GM19324 (cell line): ENCODE measurements around the gene FES.
"Not testable (repeated sequence)": the region's sequence is repeated elsewhere in the genome, so short reads cannot be mapped to it uniquely, and the experiment has no call there.

ENCODE experiments used
- ATAC-seq: cut with Tn5 transposase; IDR thresholded peaks from one replicate; pipeline ENCODE4 v1.9.1; 2021; ENCODE audit warnings: mild to moderate bottlenecking, moderate library complexity; ENCODE audit not compliant: unreplicated experiment, low FRiP score

FES gene

GRCh38 chr15:90907051-90907660, 22.9 kb downstream of the FES start:
- ATAC-seq, result no peak

- ATAC-seq, result no peak
These were observed 23.7 kb downstream of the FES start for GRCh38 chr15:90907838-90908507.

- ATAC-seq, result not testable (repeated sequence)
These were observed 25.1 kb downstream of the FES start for GRCh38 chr15:90909449-90909848.

GRCh38 chr15:90909976-90910375, 25.7 kb downstream of the FES start:
- no peak for ATAC-seq

- ATAC-seq, result no peak
These were observed 26.4 kb downstream of the FES start for GRCh38 chr15:90910441-90911301.

- no peak for ATAC-seq
These were observed 27.0 kb downstream of the FES start for GRCh38 chr15:90911302-90911623.

- no peak for ATAC-seq
These were observed 27.8 kb downstream of the FES start for GRCh38 chr15:90911906-90912769.

GRCh38 chr15:90912770-90913075, 28.4 kb downstream of the FES start:
- no peak for ATAC-seq

GRCh38 chr15:90913398-90913944, 29.2 kb downstream of the FES start:
- no peak for ATAC-seq

GRCh38 chr15:90914305-90915080, 30.2 kb downstream of the FES start:
- ATAC-seq, result no peak

- no peak for ATAC-seq
These were observed 31.0 kb downstream of the FES start for GRCh38 chr15:90915216-90915807.

- ATAC-seq, result no peak
These were observed 31.6 kb downstream of the FES start for GRCh38 chr15:90915808-90916440.

- ATAC-seq, result no peak
These were observed 32.2 kb downstream of the FES start for GRCh38 chr15:90916461-90916860.

GRCh38 chr15:90917569-90917968, 33.3 kb downstream of the FES start:
- no peak for ATAC-seq

GRCh38 chr15:90918034-90918788, 33.9 kb downstream of the FES start:
- no peak for ATAC-seq

GRCh38 chr15:90918835-90919234, 34.5 kb downstream of the FES start:
- ATAC-seq, result no peak

- ATAC-seq, result no peak
These were observed 37.6 kb downstream of the FES start for GRCh38 chr15:90921887-90922286.

- peak; percentile 75 for ATAC-seq
These were observed 38.5 kb downstream of the FES start for GRCh38 chr15:90922712-90923322.
